HG02870 (cell line): ENCODE data around the gene ZMYND12.

Source experiments
- ATAC-seq: cut with Tn5 transposase; IDR thresholded peaks from one replicate; pipeline ENCODE4 v1.9.1; 2021; ENCODE audit warnings: mild to moderate bottlenecking, moderate library complexity; ENCODE audit not compliant: unreplicated experiment

ZMYND12 gene

DNA sequence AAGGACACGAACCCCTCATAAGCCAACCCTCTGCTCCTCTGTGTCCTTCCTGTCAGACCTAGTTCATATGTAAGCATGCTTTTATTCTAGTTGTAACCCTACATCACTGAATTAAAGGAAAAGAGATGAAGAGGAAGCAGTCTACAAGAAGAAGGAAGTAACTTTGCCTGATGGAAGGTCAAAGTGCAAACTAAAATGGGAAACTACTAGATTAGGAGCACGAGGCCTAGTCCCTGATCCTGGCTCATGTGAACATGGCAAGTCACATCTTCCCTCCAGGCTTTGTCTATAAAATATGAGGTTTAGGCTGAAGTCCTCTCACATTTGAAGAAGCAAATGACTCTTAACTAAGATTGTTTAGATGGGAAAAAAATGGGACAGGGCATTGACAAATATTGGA, 13.2 kb downstream of the ZMYND12 start:
- no peak for ATAC-seq

DNA sequence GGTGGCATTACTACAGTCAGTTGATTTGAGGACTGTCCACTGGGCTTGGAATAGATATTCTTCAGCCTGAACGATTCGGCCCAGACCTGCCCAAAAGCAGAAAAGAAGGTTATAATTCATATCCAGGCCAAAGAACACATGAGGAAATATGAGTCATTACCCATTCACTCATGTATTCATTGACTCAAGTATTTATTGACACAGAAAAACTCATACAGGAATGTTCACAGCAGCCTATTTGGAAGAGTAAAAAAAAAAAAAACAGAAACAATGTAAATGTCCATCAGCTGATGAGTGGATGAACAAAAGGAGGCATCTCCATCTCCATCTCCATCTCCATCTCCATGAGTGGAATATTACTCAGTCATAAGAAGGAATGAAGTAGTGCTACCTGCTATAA, 15.9 kb downstream of the ZMYND12 start:
- no peak for ATAC-seq

DNA sequence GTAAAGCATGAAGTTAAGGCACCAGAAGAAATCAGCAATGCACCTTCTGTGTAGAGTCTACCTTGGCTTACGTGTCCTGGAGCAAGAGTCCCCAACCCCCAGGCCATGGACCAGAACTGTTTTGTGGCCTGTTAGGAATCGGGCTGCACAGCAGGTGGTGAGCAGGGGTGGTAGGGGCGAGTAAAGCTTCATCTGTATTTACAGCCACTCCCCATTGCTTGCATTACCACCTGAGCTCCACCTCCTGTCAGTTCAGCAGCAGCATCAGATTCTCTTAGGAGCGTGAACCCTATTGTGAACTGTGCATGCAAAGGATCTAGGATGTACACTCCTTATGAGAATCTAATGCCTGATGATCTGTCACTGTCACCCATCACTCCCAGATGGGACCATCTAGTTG, 21.5 kb downstream of the ZMYND12 start:
- ATAC-seq, result no peak

DNA sequence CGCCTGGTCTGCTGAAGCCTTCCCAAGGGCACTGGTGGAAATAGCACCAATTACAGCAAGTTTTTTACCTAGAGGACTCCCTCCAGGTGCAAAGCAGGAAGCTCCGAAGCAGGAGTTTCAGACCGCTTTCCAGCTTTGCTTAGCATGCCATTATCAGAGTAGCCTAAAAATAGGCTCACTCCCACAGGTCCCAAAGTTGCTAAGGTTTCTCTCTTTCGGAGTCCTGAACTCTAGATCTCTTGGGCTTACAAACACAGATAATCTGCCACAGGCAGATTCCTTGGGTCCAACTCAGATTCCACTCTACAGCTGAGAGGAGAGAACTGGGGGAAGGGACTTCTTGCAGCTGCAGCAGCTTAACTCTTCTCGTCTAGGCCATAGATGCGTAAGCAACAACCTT, 22.5 kb downstream of the ZMYND12 start:
- ATAC-seq, result no peak

- ATAC-seq, result no peak
Observed at GRCh38 chr1:42432714-42433113, 23.1 kb downstream of the ZMYND12 start.

DNA sequence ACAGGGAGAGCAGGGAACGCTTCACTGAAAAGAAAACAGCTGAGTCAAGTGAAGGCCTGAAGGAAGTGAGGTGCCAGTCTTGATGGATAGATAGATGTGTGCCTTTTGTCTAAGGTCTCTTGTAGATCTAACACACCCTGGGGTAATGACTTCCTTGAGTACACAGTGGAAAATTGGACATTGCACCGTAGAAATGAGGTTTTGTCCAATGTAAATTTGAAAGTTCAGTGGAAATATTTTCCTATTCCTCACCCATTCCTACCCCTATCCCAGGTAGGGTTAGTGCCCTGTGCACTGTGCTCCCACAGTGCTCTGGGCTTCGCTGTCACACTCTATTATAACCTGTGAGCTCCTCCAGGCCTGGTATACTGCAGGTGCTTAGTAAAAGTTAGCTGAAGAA, 24.3 kb downstream of the ZMYND12 start:
- ATAC-seq, result no peak

GRCh38 chr1:42430286-42431135, 25.3 kb downstream of the ZMYND12 start:
- ATAC-seq, result no peak

DNA sequence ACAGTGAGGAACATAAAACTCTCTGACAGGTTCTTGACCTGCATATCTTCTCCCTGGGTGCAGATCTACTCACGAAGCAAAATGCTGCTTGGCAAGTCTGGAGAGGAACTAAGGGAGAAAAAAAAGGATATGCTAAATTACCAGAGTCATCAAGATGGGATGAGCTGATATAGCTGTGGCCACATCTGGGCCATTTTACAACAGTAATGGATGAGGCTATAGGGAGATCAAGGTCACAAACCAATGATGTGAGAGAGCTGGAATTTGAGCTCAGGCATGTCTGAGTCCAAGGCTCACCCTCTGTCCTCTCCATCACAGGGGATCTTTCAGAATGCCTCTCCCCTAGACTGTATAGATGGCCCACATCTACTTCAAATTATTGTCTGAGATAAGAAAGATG, 26.2 kb downstream of the ZMYND12 start:
- ATAC-seq, result no peak

GRCh38 chr1:42427240-42427639, 28.6 kb downstream of the ZMYND12 start:
- no peak for ATAC-seq

- ATAC-seq, result no peak
Observed at GRCh38 chr1:42424201-42424600, 31.6 kb downstream of the ZMYND12 start.

- no peak for ATAC-seq
Observed at GRCh38 chr1:42423681-42424080, 32.1 kb downstream of the ZMYND12 start.

GRCh38 chr1:42422737-42423136, 33.1 kb downstream of the ZMYND12 start:
- no peak for ATAC-seq

GRCh38 chr1:42420911-42421585, 34.8 kb downstream of the ZMYND12 start:
- ATAC-seq, result no peak

GRCh38 chr1:42420121-42420520, 35.7 kb downstream of the ZMYND12 start:
- no peak for ATAC-seq

GRCh38 chr1:42419126-42419821, 36.5 kb downstream of the ZMYND12 start:
- no peak for ATAC-seq

DNA sequence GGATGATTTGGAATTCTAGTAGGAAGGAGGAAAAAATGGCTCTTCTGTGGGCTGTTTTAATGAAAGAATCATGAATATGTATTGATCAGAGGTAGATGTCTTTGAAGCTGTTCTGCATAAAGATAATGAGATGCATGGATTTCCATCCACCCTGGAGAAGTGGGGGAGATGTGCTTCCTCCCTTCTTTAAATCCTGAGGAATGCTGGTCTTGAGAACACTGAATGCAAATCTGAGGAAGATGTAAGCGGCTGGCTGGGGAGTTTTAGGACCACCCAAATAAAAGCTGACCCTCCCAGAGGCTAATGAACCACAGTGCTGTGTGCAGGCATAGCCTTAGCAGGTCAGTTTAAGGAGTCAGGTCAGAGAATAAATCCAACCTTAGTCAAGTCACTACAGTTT, 37.3 kb downstream of the ZMYND12 start:
- ATAC-seq, result no peak

GRCh38 chr1:42417166-42417565, 38.7 kb downstream of the ZMYND12 start:
- no peak for ATAC-seq

DNA sequence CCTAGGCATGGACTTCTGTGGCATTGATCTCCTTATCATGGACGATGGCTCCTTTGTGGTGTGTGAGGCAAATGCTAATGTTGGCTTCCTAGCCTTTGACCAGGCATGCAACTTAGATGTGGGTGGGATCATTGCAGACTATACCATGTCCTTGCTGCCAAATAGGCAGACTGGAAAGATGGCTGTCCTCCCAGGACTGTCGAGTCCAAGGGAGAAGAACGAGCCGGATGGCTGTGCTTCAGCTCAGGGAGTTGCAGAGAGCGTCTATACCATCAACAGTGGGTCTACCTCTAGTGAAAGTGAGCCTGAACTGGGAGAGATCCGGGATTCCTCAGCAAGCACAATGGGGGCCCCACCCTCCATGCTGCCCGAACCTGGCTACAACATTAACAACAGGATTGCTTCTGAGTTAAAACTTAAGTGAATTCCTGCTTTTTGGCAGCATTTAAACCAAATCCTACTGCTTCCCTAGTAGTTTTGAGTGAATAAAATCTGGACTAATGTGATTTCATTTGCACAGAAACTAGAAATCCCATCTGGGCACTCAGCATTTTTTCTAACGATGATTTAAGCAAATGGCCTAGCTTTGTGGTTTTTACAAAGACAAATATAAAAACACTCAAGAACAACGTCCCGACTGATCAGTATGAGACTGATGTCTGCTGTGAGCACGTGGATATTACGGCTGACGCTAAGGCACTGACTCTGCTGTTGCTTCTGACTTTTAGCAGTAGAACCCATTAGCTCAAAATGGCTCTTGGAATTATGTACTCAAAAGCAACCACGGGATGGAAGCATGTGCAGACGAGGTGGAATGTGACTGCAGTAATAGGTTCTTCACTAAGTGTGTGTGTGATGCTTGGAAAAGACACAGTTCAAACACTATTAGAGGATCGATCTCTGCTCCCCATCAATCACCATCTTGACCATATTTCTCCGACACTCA, 41.0 kb downstream of the ZMYND12 start:
- no peak for ATAC-seq

DNA sequence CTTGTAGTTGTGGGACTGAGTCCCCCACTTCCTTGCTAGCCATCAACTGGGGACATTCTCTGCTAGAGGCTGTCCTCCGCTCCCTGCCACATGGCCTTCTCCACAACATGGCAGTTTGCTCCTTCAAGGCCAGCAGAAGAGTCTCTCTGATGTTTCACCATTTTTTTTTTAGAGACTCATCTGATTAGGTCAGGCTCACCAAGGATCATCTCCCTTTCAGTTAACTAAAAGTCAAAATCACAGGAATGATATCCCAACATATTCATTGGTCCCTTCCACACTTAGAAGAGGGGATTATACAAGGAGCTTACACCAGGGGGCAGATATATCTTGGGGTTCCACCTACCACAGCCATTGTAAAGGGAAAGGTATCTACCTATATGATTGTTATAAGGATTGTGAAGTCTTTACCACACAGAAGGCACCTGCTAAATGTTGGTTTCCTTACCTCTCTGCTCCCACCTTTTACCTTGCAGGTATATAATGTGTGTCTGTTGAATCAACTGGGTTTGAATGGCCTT, 51.9 kb downstream of the ZMYND12 start:
- no peak for ATAC-seq

DNA sequence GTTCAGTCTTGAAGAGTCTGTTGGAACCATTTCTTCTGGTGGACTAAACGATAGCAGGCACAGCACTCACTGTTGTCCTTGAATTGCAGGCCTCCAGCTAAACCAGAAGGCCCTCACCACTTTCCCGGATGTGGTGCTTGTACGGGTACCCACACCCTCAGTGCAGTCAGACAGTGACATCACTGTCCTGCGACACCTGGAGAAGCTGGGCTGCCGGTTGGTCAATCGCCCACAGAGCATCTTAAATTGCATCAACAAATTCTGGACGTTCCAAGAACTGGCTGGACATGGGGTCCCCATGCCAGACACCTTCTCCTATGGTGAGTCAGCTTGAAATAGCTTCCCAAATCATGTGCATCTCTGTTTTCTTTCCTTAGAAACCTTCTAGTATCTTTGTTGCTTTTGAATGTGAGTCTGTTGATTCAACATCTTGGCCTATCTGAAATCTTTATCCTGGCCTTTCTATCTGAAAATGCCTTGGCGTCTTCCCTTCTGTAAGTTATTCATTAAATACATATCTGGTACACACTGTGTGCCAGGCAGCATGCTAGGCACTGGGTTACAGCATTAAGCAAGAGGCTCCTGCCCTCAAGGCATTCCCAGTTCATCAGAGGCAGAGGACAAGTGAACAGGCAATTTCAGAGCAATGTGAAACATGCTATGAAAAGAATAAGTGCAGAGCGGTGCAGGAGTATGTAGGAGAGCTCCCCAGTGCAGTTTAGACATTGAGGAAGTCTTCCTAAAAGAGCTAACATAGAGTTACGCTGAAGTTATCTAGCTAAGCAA, 56.3 kb downstream of the ZMYND12 start:
- no peak for ATAC-seq
